ENCODE data around the gene SLC9A3. TPM values are rescaled to one million over a fixed set of nuclear protein-coding genes. Genes with fewer than 3 reads are reported as not detected.
"Not testable (repeated sequence)": the region's sequence is repeated elsewhere in the genome, so short reads cannot be mapped to it uniquely, and the experiment has no call there.

Gene SLC9A3
- total RNA-seq, 1 donor from 2014 or later: 9.9 TPM

- no peak for DNase-seq (ENCODE audit: low spot score in 2 of 2)
- Histone ChIP-seq H3K36me3 (no peaks in the 10 kb centered on the region), H3K4me3 (no peak overlapping the region), H3K9me3 (no peaks in the 10 kb centered on the region), H3K27me3 (peaks cover 11% of the 10 kb centered on the region), H3K27ac (no peak overlapping the region), H3K4me1 (no peaks in the 10 kb centered on the region)
- TF ChIP-seq, protein P1, sequence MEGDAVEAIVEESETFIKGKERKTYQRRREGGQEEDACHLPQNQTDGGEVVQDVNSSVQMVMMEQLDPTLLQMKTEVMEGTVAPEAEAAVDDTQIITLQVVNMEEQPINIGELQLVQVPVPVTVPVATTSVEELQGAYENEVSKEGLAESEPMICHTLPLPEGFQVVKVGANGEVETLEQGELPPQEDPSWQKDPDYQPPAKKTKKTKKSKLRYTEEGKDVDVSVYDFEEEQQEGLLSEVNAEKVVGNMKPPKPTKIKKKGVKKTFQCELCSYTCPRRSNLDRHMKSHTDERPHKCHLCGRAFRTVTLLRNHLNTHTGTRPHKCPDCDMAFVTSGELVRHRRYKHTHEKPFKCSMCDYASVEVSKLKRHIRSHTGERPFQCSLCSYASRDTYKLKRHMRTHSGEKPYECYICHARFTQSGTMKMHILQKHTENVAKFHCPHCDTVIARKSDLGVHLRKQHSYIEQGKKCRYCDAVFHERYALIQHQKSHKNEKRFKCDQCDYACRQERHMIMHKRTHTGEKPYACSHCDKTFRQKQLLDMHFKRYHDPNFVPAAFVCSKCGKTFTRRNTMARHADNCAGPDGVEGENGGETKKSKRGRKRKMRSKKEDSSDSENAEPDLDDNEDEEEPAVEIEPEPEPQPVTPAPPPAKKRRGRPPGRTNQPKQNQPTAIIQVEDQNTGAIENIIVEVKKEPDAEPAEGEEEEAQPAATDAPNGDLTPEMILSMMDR (IDR thresholded peaks at IDR 0.05): no peak
- intact Hi-C loops (cut with DNase I): no loop called here
Measured at GRCh38 chr5:510521-510920, 13.7 kb downstream of the SLC9A3 start.

DNA sequence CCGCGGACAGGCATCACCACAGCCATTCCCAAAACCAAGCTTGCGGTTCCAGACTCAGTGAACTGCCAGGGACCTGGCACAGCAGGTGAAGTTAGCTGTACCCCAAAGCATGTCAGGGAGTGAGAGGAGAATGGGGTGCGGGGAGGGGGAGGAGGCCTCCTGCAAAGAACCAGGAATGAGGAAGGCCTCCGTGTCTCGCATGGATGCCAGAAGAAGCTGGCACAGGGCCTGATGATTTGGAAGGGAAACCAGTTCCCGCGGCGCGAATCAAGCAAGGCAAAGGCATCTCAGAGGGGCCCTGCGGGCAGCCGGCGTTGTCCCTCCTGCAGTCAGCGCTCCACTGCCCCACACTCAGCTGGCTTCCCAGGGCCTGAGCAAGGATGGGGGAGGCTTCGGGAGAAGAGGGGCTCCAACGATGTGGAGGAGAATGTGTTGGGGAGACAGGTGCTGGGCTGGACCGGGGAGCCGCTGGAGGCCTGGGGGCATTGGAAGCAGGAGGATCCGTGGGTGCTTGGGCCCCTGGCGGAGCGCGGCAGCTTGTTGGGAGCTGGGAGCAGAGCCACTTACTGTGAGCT is 14.6 kb downstream of the SLC9A3 start:
- H3K4me1 ChIP-seq: no peaks in the 10 kb centered on the region
- no peak overlapping the region for H3K27ac ChIP-seq
- H3K36me3 ChIP-seq: no peaks in the 10 kb centered on the region
- no peak overlapping the region for H3K4me3 ChIP-seq
- TF ChIP-seq, protein P1 (IDR thresholded peaks at IDR 0.05): no peak
- intact Hi-C loops (cut with DNase I): no loop called here
- H3K9me3 ChIP-seq: no peaks in the 10 kb centered on the region
- no peak for DNase-seq (ENCODE audit: low spot score in 2 of 2)
- peaks cover 12% of the 10 kb centered on the region for H3K27me3 ChIP-seq

GRCh38 chr5:507986-508575 is 16.2 kb downstream of the SLC9A3 start:
- H3K36me3 ChIP-seq; H3K4me1 ChIP-seq; H3K27ac ChIP-seq; DNase-seq (ENCODE audit: low spot score in 2 of 2); H3K4me3 ChIP-seq; intact Hi-C loops (cut with DNase I); H3K9me3 ChIP-seq: not testable (repeated sequence)
- peaks cover 17% of the 10 kb centered on the region for H3K27me3 ChIP-seq

DNA sequence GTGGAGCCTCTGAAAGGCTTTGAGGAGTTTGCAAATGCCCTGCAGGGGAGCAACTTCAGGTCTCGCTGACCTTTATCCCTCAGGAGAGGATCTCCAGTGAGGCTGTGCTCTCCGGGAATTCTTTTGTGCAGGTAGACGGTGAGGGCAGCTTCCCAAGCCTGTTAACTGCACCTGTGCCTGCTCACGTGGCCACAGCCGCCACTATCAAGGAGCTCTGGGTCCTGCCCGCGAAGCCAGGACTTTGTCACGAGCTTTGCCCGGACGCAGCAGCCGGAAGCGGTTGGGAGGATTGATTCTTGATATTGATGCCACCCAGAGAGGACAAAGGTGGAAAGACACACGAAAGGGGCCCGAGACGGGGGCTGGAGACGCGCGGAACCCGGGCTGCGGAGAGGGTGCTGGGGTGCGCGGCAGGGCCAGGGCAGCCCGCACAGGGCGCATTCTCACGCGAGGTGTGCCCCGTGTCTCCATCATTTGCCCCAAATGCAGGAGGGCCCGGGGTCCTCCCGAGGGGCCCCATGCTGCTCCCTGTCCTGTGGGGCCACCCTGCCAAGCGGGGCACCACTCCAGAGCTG is 18.2 kb downstream of the SLC9A3 start:
- no peak for DNase-seq (ENCODE audit: low spot score in 2 of 2)
- no peak overlapping the region for H3K4me3 ChIP-seq
- no peaks in the 10 kb centered on the region for H3K4me1 ChIP-seq
- no peaks in the 10 kb centered on the region for H3K36me3 ChIP-seq
- H3K27me3 ChIP-seq: peaks cover 17% of the 10 kb centered on the region
- no peaks in the 10 kb centered on the region for H3K9me3 ChIP-seq
- no peak overlapping the region for H3K27ac ChIP-seq
- TF ChIP-seq, protein P1 (IDR thresholded peaks at IDR 0.05): no peak
- intact Hi-C loops (cut with DNase I): no loop called here

DNA sequence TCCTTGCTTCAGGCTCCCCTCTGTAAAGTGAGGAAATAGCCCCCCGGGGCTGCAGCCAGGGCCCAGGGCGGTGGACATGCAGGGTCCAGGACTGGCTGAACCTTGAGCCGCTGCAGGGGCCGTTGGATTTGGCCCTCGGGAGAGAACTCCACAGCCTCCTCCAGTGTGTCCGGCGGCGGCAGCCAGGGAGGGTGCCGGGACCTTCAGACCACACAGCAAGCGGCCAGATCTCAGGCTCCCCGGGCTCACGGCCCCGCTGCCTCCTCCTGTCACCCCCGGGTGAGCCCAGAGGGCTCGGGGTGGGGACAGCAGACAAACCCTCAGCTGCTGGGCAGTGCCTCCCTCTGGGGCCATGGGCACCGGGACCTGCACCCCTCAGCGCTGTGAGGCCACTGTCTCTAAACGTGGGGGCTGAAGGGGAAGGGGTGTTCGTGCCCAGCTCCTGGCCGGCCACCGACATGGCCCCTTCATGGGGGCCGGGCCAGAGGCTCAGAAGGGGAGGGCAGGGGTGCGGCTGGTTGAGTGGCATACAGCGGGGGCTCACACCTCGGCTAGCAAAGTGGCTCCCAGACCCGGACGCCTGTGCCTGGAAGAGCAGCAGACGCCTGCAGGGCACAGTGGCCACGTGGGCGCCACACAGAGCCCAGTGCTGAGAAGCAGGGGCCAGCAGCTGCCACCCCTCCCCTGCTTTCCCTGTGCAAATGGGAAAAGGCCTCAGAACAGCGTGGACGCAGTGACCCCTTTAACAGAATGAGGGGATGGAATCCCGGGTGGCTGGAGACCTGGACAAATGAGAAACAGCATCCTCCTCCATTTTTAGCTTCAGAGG is 19.7 kb downstream of the SLC9A3 start:
- Histone ChIP-seq H3K27ac (no peak overlapping the region), H3K9me3 (no peaks in the 10 kb centered on the region), H3K4me1 (no peaks in the 10 kb centered on the region), H3K27me3 (peaks cover 17% of the 10 kb centered on the region), H3K4me3 (no peak overlapping the region), H3K36me3 (no peaks in the 10 kb centered on the region)
- intact Hi-C loops (cut with DNase I): no loop called here
- TF ChIP-seq, protein P1 (IDR thresholded peaks at IDR 0.05): no peak
- no peak for DNase-seq (ENCODE audit: low spot score in 2 of 2)
